B cell (primary cell): ENCODE data around the gene ST6GALNAC1. TPM values are rescaled to one million over a fixed set of nuclear protein-coding genes. Genes with fewer than 3 reads are reported as not detected.

Experiments used
- ATAC-seq: fragments of 200-7000 bp; cut with Tn5 transposase; one replicate; pipeline ENCODE4 v1.10.0; 2021; ENCODE audit warnings: low read depth, mild to moderate bottlenecking, moderate number of reproducible peaks, moderate library complexity
- CTCF ChIA-PET: fragments of 350-600 bp; sonication (Branson Sonifier 250); formaldehyde crosslinking; loops from one replicate; lab custom pipeline; 2021; ENCODE audit warnings: antibody characterized with exemption, inconsistent platforms; lab: Charles Lee
- POLR2A ChIA-PET: fragments of 350-600 bp; sonication (Branson Sonifier 250); formaldehyde crosslinking; loops from one replicate; lab custom pipeline; 2021; ENCODE audit warnings: antibody characterized with exemption; lab: Charles Lee
- DNase-seq: peaks from one replicate; pipeline ENCODE4 v3.0.0; 2013
- H2AFZ ChIP-seq: 2 replicates; pipeline ENCODE4 v1.6.1; 2012; ENCODE audit warnings: mild to moderate bottlenecking, low read depth, low read length; ENCODE audit not compliant: insufficient read depth, poor library complexity, severe bottlenecking
- H3K27ac ChIP-seq, 2 donors: 1 replicate in 1 of 2; 2 replicates in 1 of 2; pipeline ENCODE4 v1.5.1; 2012 to 2013; ENCODE audit warnings: low read length in 2 of 2, mild to moderate bottlenecking in 2 of 2, moderate library complexity in 1 of 2
- H3K27me3 ChIP-seq, 4 experiments: fragments of 200-600 bp in 1 of 4; sonication (generic) in 1 of 4; replicated peaks in 1 of 4; 1 replicate in 2 of 4; 2 replicates in 2 of 4; pipeline versions ENCODE4 v1.6.1 to v1.7.0; 2013 to 2016; ENCODE audit warnings: low read length in 3 of 4, mild to moderate bottlenecking in 2 of 4, mixed read lengths in 1 of 4, moderate library complexity in 1 of 4; ENCODE audit not compliant: insufficient read depth in 4 of 4, control insufficient read depth in 3 of 4; ENCODE audit errors: control extremely low read depth in 1 of 4
- H3K36me3 ChIP-seq, 2 experiments: replicated peaks in 1 of 2; 1 replicate in 1 of 2; 2 replicates in 1 of 2; pipeline versions ENCODE4 v1.6.1 to v1.7.1; 2013; ENCODE audit warnings: low read length in 1 of 2; ENCODE audit not compliant: insufficient read depth in 2 of 2, control insufficient read depth in 1 of 2; ENCODE audit errors: control extremely low read depth in 1 of 2, extremely low read depth in 1 of 2
- H3K4me1 ChIP-seq, 2 donors: fragments of 200-600 bp in 1 of 2; sonication (generic) in 1 of 2; 1 replicate in 1 of 2; 2 replicates in 1 of 2; pipeline versions ENCODE4 v1.5.1 to v1.6.1; 2013 to 2017; ENCODE audit warnings: low read length in 2 of 2; ENCODE audit not compliant: control insufficient read depth in 2 of 2, insufficient read depth in 2 of 2
- H3K4me2 ChIP-seq: replicated peaks from 2 replicates; pipeline ENCODE3; 2012; ENCODE audit warnings: mild to moderate bottlenecking, low read depth, low read length; ENCODE audit not compliant: poor library complexity, severe bottlenecking
- H3K4me3 ChIP-seq, 5 experiments: fragments of 200-600 bp in 1 of 5; sonication (generic) in 1 of 5; 1 replicate in 3 of 5; 2 replicates in 2 of 5; pipeline versions ENCODE4 v1.5.1 to v1.7.0; 2011 to 2016; ENCODE audit warnings: low read length in 4 of 5, mild to moderate bottlenecking in 4 of 5, low read depth in 2 of 5, control low read depth in 1 of 5, moderate library complexity in 1 of 5; ENCODE audit not compliant: insufficient read depth in 1 of 5; ENCODE audit errors: control extremely low read depth in 1 of 5, extremely low read depth in 1 of 5
- H3K79me2 ChIP-seq: fragments of 200-600 bp; sonication (generic); one replicate; pipeline ENCODE4 v1.6.0; 2016; ENCODE audit warnings: low read length; ENCODE audit not compliant: control insufficient read depth, insufficient read depth
- H3K9ac ChIP-seq: fragments of 200-600 bp; sonication (generic); 2 replicates; pipeline ENCODE4 v1.6.1; 2017; ENCODE audit warnings: mild to moderate bottlenecking, low read length, moderate library complexity
- H3K9me3 ChIP-seq, 3 donors: one replicate each; pipeline versions ENCODE4 v1.6.1 to v1.7.1; 2013; ENCODE audit warnings: low read length in 2 of 3; ENCODE audit not compliant: control insufficient read depth in 2 of 3, insufficient read depth in 1 of 3; ENCODE audit errors: control extremely low read depth in 1 of 3
- H4K20me1 ChIP-seq: 2 replicates; pipeline ENCODE4 v1.6.0; 2012; ENCODE audit warnings: mild to moderate bottlenecking, low read length; ENCODE audit not compliant: insufficient read depth, control insufficient read depth, poor library complexity, severe bottlenecking
- H3K27ac Mint-ChIP-seq: one replicate; pipeline ENCODE4 v1.8.0; 2021; ENCODE audit warnings: mixed read lengths
- H3K27me3 Mint-ChIP-seq: one replicate; pipeline ENCODE4 v1.8.0; 2021; ENCODE audit warnings: mixed read lengths
- H3K4me1 Mint-ChIP-seq: one replicate; pipeline ENCODE4 v1.8.0; 2021; ENCODE audit warnings: mixed read lengths
- H3K4me3 Mint-ChIP-seq: one replicate; pipeline ENCODE4 v1.8.0; 2021; ENCODE audit warnings: mixed read lengths
- H3K9me3 Mint-ChIP-seq: one replicate; pipeline ENCODE4 v1.8.0; 2022; ENCODE audit warnings: mixed read lengths; ENCODE audit not compliant: insufficient read depth
- CTCF ChIP-seq: fragments of 200-600 bp; IDR thresholded peaks from one replicate; pipeline ENCODE4 v1.8.0; 2022; ENCODE audit warnings: antibody characterized with exemption, mild to moderate bottlenecking
- EZH2 ChIP-seq: IDR thresholded peaks from 2 replicates; pipeline ENCODE4 v1.6.1; 2012; ENCODE audit warnings: borderline replicate concordance, low read depth, mild to moderate bottlenecking, moderate library complexity, low read length; ENCODE audit not compliant: insufficient read depth, poor library complexity, severe bottlenecking
- WGBS: methylation state at CpG from one replicate; pipeline ENCODE4 v1.1.5; 2013; ENCODE audit warnings: missing lambda C conversion rate; ENCODE audit not compliant: insufficient coverage; 5-methylcytosine and 5-hydroxymethylcytosine counted together
- intact Hi-C: fragments of 100-400 bp; cut with micrococcal nuclease; formaldehyde crosslinking; loops from one replicate; pipeline ENCODE4 v1.10.0; 2022
- polyA plus RNA-seq: library from polyadenylated mRNA; depleted of rRNA; stranded (reverse); fragments of >200 nt; gene quantifications from 2 replicates; pipeline ENCODE4 v1.2.3, GENCODE V29; 2012
- total RNA-seq, 2 donors: library from RNA; stranded (reverse); fragments of 120-200 nt in 1 of 2; gene quantifications; 1 replicate in 1 of 2; 2 replicates in 1 of 2; pipeline versions ENCODE4 v1.2.3 to v1.2.4, GENCODE V29; 2013 to 2022

ST6GALNAC1 gene
- total and polyA plus RNA-seq, 2 donors (not counting 1 experiment from before 2014, with no cell fraction given), result not detected

- TF ChIP-seq EZH2, result no peak
- TF ChIP-seq CTCF, result no peak
- H3K4me3 Mint-ChIP-seq, result peak overlapping the region; percentile 92
- Histone ChIP-seq H3K27ac (peak overlapping the region; percentile 80 to 81), H3K36me3 (no peaks in the 10 kb centered on the region), H4K20me1 (no peaks in the 10 kb centered on the region), H3K4me3 (peak overlapping the region; percentile 66 to 92 (median 84)), H3K4me2 (peak overlapping the region; percentile 73), H2AFZ (peak overlapping the region; percentile 90), H3K4me1 (peaks cover 10 to 18% of the 10 kb centered on the region in 2 donors), H3K9me3 (peaks cover 0 to 12% (median 0%) of the 10 kb centered on the region in 3 donors), H3K79me2 (no peaks in the 10 kb centered on the region), H3K9ac (peak overlapping the region; percentile 80), H3K27me3 (peaks cover 0 to 3% (median 1%) of the 10 kb centered on the region in 4 experiments)
- 30% methylated on average over 32 of the region's 32 CpGs for WGBS
- CTCF ChIA-PET, result interaction anchor here (0.6 to 1.5 kb wide), 5 partner anchors 10 to 416 kb away, joined by 3 to 7 read pairs (median 3); no protein-coding TSS in a partner anchor
- intact Hi-C loops, result loop anchor here (1.0 to 5.0 kb wide), 5 partner anchors 39 to 317 kb away; partner anchors contain the start of genes JMJD6, METTL23 and MXRA7
- H3K9me3 Mint-ChIP-seq, result no peaks in the 10 kb centered on the region
- peak; percentile 99 for DNase-seq
- H3K27me3 Mint-ChIP-seq, result peaks cover 13% of the 10 kb centered on the region
- peaks cover 25% of the 10 kb centered on the region for H3K4me1 Mint-ChIP-seq
- POLR2A ChIA-PET, result interaction anchor here (0.5 to 1.4 kb wide), 7 partner anchors 47 to 399 kb away, joined by 3 to 6 read pairs (median 3); partner anchors contain the start of gene JMJD6
- peak overlapping the region; percentile 93 for H3K27ac Mint-ChIP-seq
- peak; percentile 99 for ATAC-seq
Measured at GRCh38 chr17:76671123-76671911, 27.8 kb upstream of the ST6GALNAC1 start.
